ENCODE results near the gene USP49. TPM values are rescaled to one million over a fixed set of nuclear protein-coding genes. Genes with fewer than 3 reads are reported as not detected.

USP49 gene
- total RNA-seq, 1 experiment from 2014 or later: 6.9 TPM

GRCh38 chr6:41846666-41847237, 48.4 kb downstream of the USP49 start (continued):
- TF ChIP-seq TCF7L2 (IDR thresholded peaks at IDR 0.05; ENCODE audit: borderline replicate concordance, extremely low read depth, insufficient read depth, insufficient read length) (no peak), CEBPB (IDR thresholded peaks at IDR 0.05; ENCODE audit: low read depth) (no peak)

- Histone ChIP-seq H3K4me3 (replicated peaks in 1 of 2; ENCODE audit: low read depth in 1 of 2, low read length in 2 of 2) (no peak overlapping the region), H3K4me1 (ENCODE audit: control insufficient read depth in 1 of 2, insufficient read depth in 2 of 2, low read length in 2 of 2) (peaks cover 5 to 9% of the 10 kb centered on the region in 2 experiments), H3K9me2 (ENCODE audit: insufficient read depth) (no peaks in the 10 kb centered on the region), H3K9ac (ENCODE audit: low read length) (no peak overlapping the region), H3K27ac (ENCODE audit: low read depth, low read length) (no peak overlapping the region), H4K20me1 (ENCODE audit: insufficient read depth) (no peaks in the 10 kb centered on the region), H3K36me3 (ENCODE audit: control insufficient read depth in 1 of 2, insufficient read depth in 2 of 2, low read length in 2 of 2) (no peaks in the 10 kb centered on the region), H3K4me2 (ENCODE audit: low read length) (no peak overlapping the region), H2AFZ (ENCODE audit: low read depth, low read length, poor library complexity, severe bottlenecking) (no peak overlapping the region), H3K9me3 (ENCODE audit: control insufficient read depth in 1 of 2, insufficient read depth in 1 of 2, low read depth in 1 of 2, low read length in 2 of 2) (no peaks in the 10 kb centered on the region), H3K79me2 (ENCODE audit: insufficient read depth, low read length) (no peaks in the 10 kb centered on the region), H3K27me3 (ENCODE audit: insufficient read depth, low read length) (no peaks in the 10 kb centered on the region)
- intact Hi-C loops (cut with micrococcal nuclease): no loop called here
- ATAC-seq (no peak), DNase-seq (ENCODE audit: low read depth, low spot score) (no peak)
- ChIA-PET RAD21 (ENCODE audit: low non-redundant PET in 1 of 2, low total read pairs in 2 of 2, uncharacterized antibody in 2 of 2, unreplicated experiment in 2 of 2) (no interaction called here), CTCF (no interaction called here), POLR2A (no interaction called here)
- TF ChIP-seq JUND (IDR thresholded peaks at IDR 0.05) (no peak), CEBPB (IDR thresholded peaks at IDR 0.05; ENCODE audit: low read depth) (no peak), SP1 (IDR thresholded peaks at IDR 0.05; ENCODE audit: low read depth) (no peak), ELF1 (IDR thresholded peaks at IDR 0.05; ENCODE audit: borderline replicate concordance, low read depth) (no peak), EZH2phosphoT487 (IDR thresholded peaks at IDR 0.05; ENCODE audit: borderline replicate concordance) (no peak), FOSL1 (IDR thresholded peaks at IDR 0.05; ENCODE audit: low read depth) (no peak), SRF (IDR thresholded peaks at IDR 0.05; ENCODE audit: low read depth) (no peak), POLR2AphosphoS5 (IDR thresholded peaks at IDR 0.05; ENCODE audit: low read depth, low read length) (no peak), EGR1 (IDR thresholded peaks at IDR 0.05; ENCODE audit: low read depth) (no peak), POLR2A (IDR thresholded peaks at IDR 0.05; ENCODE audit: borderline replicate concordance, extremely low read depth, insufficient read depth, insufficient read length) (no peak), SIN3A (IDR thresholded peaks at IDR 0.05; ENCODE audit: low read depth) (no peak), TCF7L2 (IDR thresholded peaks at IDR 0.05; ENCODE audit: borderline replicate concordance, extremely low read depth, insufficient read depth, insufficient read length) (no peak)
- no TSS peak for BruUV-seq (replicated peaks)
Observed at GRCh38 chr6:41843178-41843577, 52.0 kb downstream of the USP49 start.

Measured in HCT116 (cell line).